ENCODE measurements around the gene ZFYVE19. TPM values are rescaled to one million over a fixed set of nuclear protein-coding genes. Genes with fewer than 3 reads are reported as not detected.
A peak's percentile ranks its signal among the peaks of the same experiment; 100 is the strongest.

The ZFYVE19 gene
- total and polyA plus RNA-seq, 2 of the 13 experiments (the other 11 are each of a cell fraction or from before 2014, with no cell fraction given) = 23.3 to 44.0 TPM

GRCh38 chr15:40793216-40793989 lies 13.5 kb upstream of the ZFYVE19 start (continued):
- TF ChIP-seq ATF4 (CRISPR knock-in tag; IDR thresholded peaks at IDR 0.05) (peak in 1 of 2 experiments; percentile 68; a peak in 2 of 4 replicates), SOX13 (IDR thresholded peaks at IDR 0.05) (0 out of 2 replicates have a peak, but pooled peaks have one; percentile 55), SOX13 (CRISPR knock-in tag; conservative IDR thresholded peaks at IDR 0.05 in 1 of 2, IDR thresholded peaks at IDR 0.05 in 1 of 2) (peak in 1 of 2 experiments; percentile 92; a peak in 2 of 4 replicates), FOXP4 (CRISPR knock-in tag; IDR thresholded peaks at IDR 0.05) (0 out of 2 replicates have a peak, but pooled peaks have one; percentile 21), CHCHD3 (CRISPR knock-in tag; IDR thresholded peaks at IDR 0.05) (no peak), ZNF224 (CRISPR knock-in tag; IDR thresholded peaks at IDR 0.05) (no peak), ZNF496 (CRISPR knock-in tag; IDR thresholded peaks at IDR 0.05; ENCODE audit: insufficient replicate concordance) (no peak), KLF11 (CRISPR knock-in tag; IDR thresholded peaks at IDR 0.05) (peak; percentile 28; the same call in 1 of the 2 replicates), ZNF891 (CRISPR knock-in tag; IDR thresholded peaks at IDR 0.05) (no peak), ZNF616 (CRISPR knock-in tag; IDR thresholded peaks at IDR 0.05; ENCODE audit: low read depth) (no peak), ZNF788 (CRISPR knock-in tag; IDR thresholded peaks at IDR 0.05; ENCODE audit: borderline replicate concordance) (peak; percentile 60; the same call in 1 of the 2 replicates), ZNF646 (CRISPR knock-in tag; IDR thresholded peaks at IDR 0.05) (peak; percentile 58; the same call in 1 of the 2 replicates), DZIP1 (CRISPR knock-in tag; IDR thresholded peaks at IDR 0.05) (no peak), NFIC (IDR thresholded peaks at IDR 0.05; ENCODE audit: low read length) (peak; percentile 88), ZNF720 (CRISPR knock-in tag; IDR thresholded peaks at IDR 0.05) (no peak), XRCC5 (optimal IDR thresholded peaks at IDR 0.05; ENCODE audit: low read length) (peak; percentile 40)

All from HepG2 (cell line).